Fibroblast of the aortic adventitia (primary cell): Measurements from ENCODE around the gene CWC27. TPM values are rescaled to one million over a fixed set of nuclear protein-coding genes. Genes with fewer than 3 reads are reported as not detected.

Source experiments
- DNase-seq: peaks from one replicate; pipeline ENCODE4 v3.0.0-alpha.2; 2010; ENCODE audit warnings: low read depth
- H3K4me3 ChIP-seq: 2 replicates; pipeline ENCODE4 v1.5.1; 2011; ENCODE audit warnings: low read depth, mild to moderate bottlenecking, control low read depth, low read length, moderate library complexity
- CTCF ChIP-seq: IDR thresholded peaks from 2 replicates; pipeline ENCODE4 v1.5.1; 2011; ENCODE audit warnings: mild to moderate bottlenecking, low read length, control low read depth, inconsistent platforms; ENCODE audit not compliant: insufficient read depth
- total RNA-seq: library from RNA; depleted of rRNA; stranded (reverse); fragments of >200 nt; gene quantifications from 2 replicates; pipeline ENCODE4 v1.2.3, GENCODE V29; 2012; ENCODE audit warnings: low replicate concordance

CWC27 gene
- total RNA-seq, 1 donor: 22.6 TPM

- no peak for DNase-seq
- no peak for TF ChIP-seq CTCF
- no peak overlapping the region for H3K4me3 ChIP-seq
Measured at GRCh38 chr5:65061974-65062353, 293.2 kb downstream of the CWC27 start.

- H3K4me3 ChIP-seq: no peak overlapping the region
- DNase-seq: peak; percentile 99
- TF ChIP-seq CTCF: no peak
Measured at GRCh38 chr5:65062469-65063083, 293.8 kb downstream of the CWC27 start.

GRCh38 chr5:65065001-65065511 is 296.3 kb downstream of the CWC27 start:
- no peak for TF ChIP-seq CTCF
- H3K4me3 ChIP-seq: no peak overlapping the region
- DNase-seq: no peak

GRCh38 chr5:65066387-65067146 is 297.8 kb downstream of the CWC27 start:
- DNase-seq: no peak
- no peak overlapping the region for H3K4me3 ChIP-seq
- TF ChIP-seq CTCF: no peak

- DNase-seq: no peak
- TF ChIP-seq CTCF: no peak
- H3K4me3 ChIP-seq: no peak overlapping the region
Measured at GRCh38 chr5:65067147-65067506, 298.4 kb downstream of the CWC27 start.

Other genes with a start within 250 kb of the CWC27 start
- gene SHISAL2B, start 78.4 kb upstream of the CWC27 start, total RNA-seq: not detected in 2 replicates
- 7.5 and 13.3 TPM in 2 replicates for gene SREK1IP1, start 239 bp upstream of the CWC27 start, total RNA-seq